H9 (cell line): Measurements from ENCODE around the gene PRR7. TPM values are rescaled to one million over a fixed set of nuclear protein-coding genes. Genes with fewer than 3 reads are reported as not detected.

Source experiments
- DNase-seq: peaks from one replicate; pipeline ENCODE4 v3.0.0-alpha.2; 2017
- H2AFZ ChIP-seq: one replicate; pipeline ENCODE4 v1.6.1; 2013; ENCODE audit warnings: mild to moderate bottlenecking, low read length, control low read depth, moderate library complexity
- H2AK5ac ChIP-seq: 2 replicates; pipeline ENCODE4 v1.6.1; 2013; ENCODE audit warnings: low read length, control low read depth, mixed read lengths; ENCODE audit not compliant: insufficient read length
- H2BK120ac ChIP-seq: one replicate; pipeline ENCODE4 v1.6.1; 2013; ENCODE audit warnings: low read depth, mild to moderate bottlenecking, low read length, control low read depth, inconsistent platforms; ENCODE audit not compliant: poor library complexity, severe bottlenecking
- H2BK12ac ChIP-seq: 2 replicates; pipeline ENCODE4 v1.6.1; 2013; ENCODE audit warnings: low read length, control low read depth, mixed read lengths, low read depth; ENCODE audit not compliant: insufficient read length
- H2BK15ac ChIP-seq: 2 replicates; pipeline ENCODE4 v1.6.1; 2013; ENCODE audit warnings: low read depth, low read length, control low read depth
- H2BK20ac ChIP-seq: one replicate; pipeline ENCODE4 v1.6.1; 2013; ENCODE audit warnings: low read depth, mild to moderate bottlenecking, low read length, control low read depth, inconsistent platforms; ENCODE audit not compliant: poor library complexity, severe bottlenecking
- H2BK5ac ChIP-seq: 2 replicates; pipeline ENCODE4 v1.6.1; 2013; ENCODE audit warnings: low read length, control low read depth, mixed read lengths; ENCODE audit not compliant: insufficient read length
- H3K14ac ChIP-seq: 2 replicates; pipeline ENCODE4 v1.6.1; 2013; ENCODE audit warnings: low read length, control low read depth; ENCODE audit not compliant: insufficient read depth
- H3K18ac ChIP-seq: 2 replicates; pipeline ENCODE4 v1.6.1; 2013; ENCODE audit warnings: low read depth, mild to moderate bottlenecking, mixed read lengths, low read length, control low read depth; ENCODE audit not compliant: insufficient read length
- H3K23ac ChIP-seq: 2 replicates; pipeline ENCODE4 v1.6.1; 2013; ENCODE audit warnings: low read length, control low read depth, mixed read lengths, low read depth; ENCODE audit not compliant: insufficient read length
- H3K23me2 ChIP-seq: 2 replicates; pipeline ENCODE4 v1.6.1; 2013; ENCODE audit warnings: low read depth, mild to moderate bottlenecking, mixed read lengths, low read length, control low read depth; ENCODE audit not compliant: insufficient read length, poor library complexity, severe bottlenecking
- H3K27ac ChIP-seq: 2 replicates; pipeline ENCODE4 v1.5.1; 2013; ENCODE audit warnings: low read length, control low read depth, mixed read lengths, low read depth; ENCODE audit not compliant: insufficient read length
- H3K27me3 ChIP-seq: 2 replicates; pipeline ENCODE4 v1.6.1; 2013; ENCODE audit warnings: low read length, control low read depth, inconsistent platforms; ENCODE audit not compliant: insufficient read depth
- H3K4ac ChIP-seq: 2 replicates; pipeline ENCODE4 v1.6.1; 2013; ENCODE audit warnings: low read depth, mild to moderate bottlenecking, control low read depth, inconsistent platforms, low read length, moderate library complexity
- H3K4me1 ChIP-seq: 2 replicates; pipeline ENCODE4 v1.6.1; 2013; ENCODE audit warnings: low read length, control low read depth, inconsistent platforms; ENCODE audit not compliant: insufficient read depth
- H3K4me2 ChIP-seq: 2 replicates; pipeline ENCODE4 v1.6.1; 2013; ENCODE audit warnings: low read length, control low read depth, mixed read lengths; ENCODE audit not compliant: insufficient read length, insufficient read depth
- H3K56ac ChIP-seq: 2 replicates; pipeline ENCODE4 v1.6.1; 2013; ENCODE audit warnings: low read depth, mild to moderate bottlenecking, mixed read lengths, low read length, control low read depth; ENCODE audit not compliant: insufficient read length
- H3K79me1 ChIP-seq: 2 replicates; pipeline ENCODE4 v1.6.1; 2013; ENCODE audit warnings: low read depth, mild to moderate bottlenecking, moderate library complexity, low read length, control low read depth, inconsistent platforms; ENCODE audit not compliant: insufficient read depth, poor library complexity, severe bottlenecking
- H3K79me2 ChIP-seq: 2 replicates; pipeline ENCODE4 v1.6.1; 2013; ENCODE audit warnings: low read length, control low read depth, inconsistent platforms; ENCODE audit not compliant: insufficient read depth
- H3K9ac ChIP-seq: 2 replicates; pipeline ENCODE4 v1.6.1; 2013; ENCODE audit warnings: low read length, control low read depth, mixed read lengths; ENCODE audit not compliant: insufficient read length; ENCODE audit errors: extremely low read depth
- H3K9me3 ChIP-seq: one replicate; pipeline ENCODE4 v1.6.1; 2013; ENCODE audit warnings: low read depth, low read length, inconsistent platforms; ENCODE audit not compliant: control insufficient read depth
- H3T11ph ChIP-seq: one replicate; pipeline ENCODE4 v1.6.1; 2013; ENCODE audit warnings: mild to moderate bottlenecking, low read length, control low read depth, inconsistent platforms
- H4K20me1 ChIP-seq: one replicate; pipeline ENCODE4 v1.6.1; 2013; ENCODE audit not compliant: control insufficient read depth, insufficient read length, insufficient read depth
- H4K5ac ChIP-seq: 2 replicates; pipeline ENCODE4 v1.6.1; 2013; ENCODE audit warnings: low read depth, mild to moderate bottlenecking, mixed read lengths, low read length, control low read depth; ENCODE audit not compliant: insufficient read length
- H4K8ac ChIP-seq: replicated peaks from 2 replicates; pipeline ENCODE4 v1.6.1; 2013; ENCODE audit warnings: low read length, control low read depth, mixed read lengths, low read depth; ENCODE audit not compliant: insufficient read length
- H4K91ac ChIP-seq: 2 replicates; pipeline ENCODE4 v1.6.1; 2013; ENCODE audit warnings: low read depth, mild to moderate bottlenecking, moderate library complexity, mixed read lengths, low read length, control low read depth; ENCODE audit not compliant: insufficient read length
- H3K27ac Mint-ChIP-seq, 3 experiments: 2 replicates in 2 of 3; 3 replicates in 1 of 3; pipeline ENCODE4 v1.8.0; 2020 to 2021; ENCODE audit warnings: mixed read lengths in 3 of 3, mild to moderate bottlenecking in 1 of 3, moderate library complexity in 1 of 3
- H3K27me3 Mint-ChIP-seq: 2 replicates; pipeline ENCODE4 v1.8.0; 2021; ENCODE audit warnings: low read depth, mild to moderate bottlenecking, moderate library complexity, mixed read lengths
- H3K36me3 Mint-ChIP-seq, 3 experiments: 2 replicates in 2 of 3; 3 replicates in 1 of 3; pipeline ENCODE4 v1.8.0; 2020 to 2021; ENCODE audit warnings: low read depth in 3 of 3, mixed read lengths in 3 of 3; ENCODE audit not compliant: insufficient read depth in 1 of 3
- H3K4me1 Mint-ChIP-seq, 2 experiments: 2 replicates each; pipeline ENCODE4 v1.8.0; 2020; ENCODE audit warnings: mixed read lengths in 2 of 2
- H3K4me3 Mint-ChIP-seq, 2 experiments: 2 replicates in 1 of 2; 3 replicates in 1 of 2; pipeline ENCODE4 v1.8.0; 2020 to 2021; ENCODE audit warnings: mild to moderate bottlenecking in 2 of 2, mixed read lengths in 2 of 2, moderate library complexity in 1 of 2
- H3K9me3 Mint-ChIP-seq, 2 experiments: 2 replicates in 1 of 2; 3 replicates in 1 of 2; pipeline ENCODE4 v1.8.0; 2020; ENCODE audit warnings: mild to moderate bottlenecking in 2 of 2, mixed read lengths in 2 of 2, moderate library complexity in 1 of 2
- CTCF ChIP-seq: fragments of 200-600 bp; sonication (generic); conservative IDR thresholded peaks from 3 replicates; pipeline ENCODE4 v1.8.0; 2021; ENCODE audit warnings: antibody characterized with exemption, mild to moderate bottlenecking
- WGBS: extraction: QIAGEN DNeasy Blood & Tissue Kit; methylation state at CpG from one replicate; pipeline ENCODE4 v1.1.7; 2013; ENCODE audit warnings: missing lambda C conversion rate, low lambda C conversion rate, mixed read lengths; ENCODE audit not compliant: insufficient read length; ENCODE audit errors: extremely low coverage; 5-methylcytosine and 5-hydroxymethylcytosine counted together
- total RNA-seq: library from RNA; stranded (reverse); gene quantifications from 2 replicates; pipeline ENCODE4 v1.2.1, GENCODE V29; 2021

The PRR7 gene
- total RNA-seq, 1 experiment from 2014 or later: 9.6 TPM

GRCh38 chr5:177466861-177467260 is 20.2 kb downstream of the PRR7 start:
- H3K23ac ChIP-seq: no peak overlapping the region
- H3K27ac Mint-ChIP-seq: no peak overlapping the region
- no peak overlapping the region for H4K91ac ChIP-seq
- H3T11ph ChIP-seq: no peak overlapping the region
- H3K14ac ChIP-seq: no peak overlapping the region
- H3K4me1 Mint-ChIP-seq: peaks cover 14 to 35% of the 10 kb centered on the region in 2 experiments
- peaks cover 10% of the 10 kb centered on the region for H3K79me1 ChIP-seq
- H2BK15ac ChIP-seq: no peak overlapping the region
- H3K9me3 ChIP-seq: no peaks in the 10 kb centered on the region
- peaks cover 18% of the 10 kb centered on the region; the same call in 1 of the 2 replicates for H3K79me2 ChIP-seq
- peaks cover 13% of the 10 kb centered on the region; the same call in 1 of the 2 replicates for H3K4me1 ChIP-seq
- H2BK12ac ChIP-seq: no peak overlapping the region
- no peak overlapping the region for H2BK120ac ChIP-seq
- H3K27me3 ChIP-seq: no peaks in the 10 kb centered on the region
- H2BK5ac ChIP-seq: no peak overlapping the region
- H3K4ac ChIP-seq: no peak overlapping the region
- no peak overlapping the region for H2AK5ac ChIP-seq
- H2AFZ ChIP-seq: no peak overlapping the region
- no peak for TF ChIP-seq CTCF
- H3K56ac ChIP-seq: no peak overlapping the region
- no peaks in the 10 kb centered on the region for H3K23me2 ChIP-seq
- H3K27me3 Mint-ChIP-seq: no peaks in the 10 kb centered on the region
- H3K9ac ChIP-seq: no peak overlapping the region
- no peak for DNase-seq
- H4K20me1 ChIP-seq: no peaks in the 10 kb centered on the region
- H3K27ac ChIP-seq: no peak overlapping the region
- no peak overlapping the region for H2BK20ac ChIP-seq
- H4K8ac ChIP-seq: no peak overlapping the region
- no peak overlapping the region for H3K4me3 Mint-ChIP-seq
- no peak overlapping the region for H4K5ac ChIP-seq
- peaks cover 2 to 11% of the 10 kb centered on the region in 2 experiments; a peak in 1 of 5 replicates for H3K9me3 Mint-ChIP-seq
- H3K18ac ChIP-seq: no peak overlapping the region
- no peak overlapping the region for H3K4me2 ChIP-seq
- WGBS: no CpG with 5 or more reads among the region's 25 CpGs
- peaks cover 65 to 91% (median 89%) of the 10 kb centered on the region in 3 experiments for H3K36me3 Mint-ChIP-seq
